Astrocyte (in vitro differentiated cells and primary cell): ENCODE data around the gene HES3. TPM values are rescaled to one million over a fixed set of nuclear protein-coding genes. Genes with fewer than 3 reads are reported as not detected.

Source experiments
- DNase-seq: peaks from one replicate; pipeline ENCODE4 v3.0.0-alpha.2; 2010; ENCODE audit warnings: low read depth
- FAIRE-seq: peaks from 2 replicates; lab custom pipeline; 2011; peaks lifted over from hg19 to GRCh38; lab: Jason Lieb, UNC
- H2AFZ ChIP-seq: 2 replicates; pipeline ENCODE4 v1.6.0; 2012; ENCODE audit warnings: low read depth, low read length, inconsistent platforms
- H3K27ac ChIP-seq: 2 replicates; pipeline ENCODE4 v1.5.1; 2011; ENCODE audit warnings: low read depth, low read length, inconsistent platforms
- H3K27me3 ChIP-seq: 2 replicates; pipeline ENCODE4 v1.6.0; 2011; ENCODE audit warnings: low read length, inconsistent platforms; ENCODE audit not compliant: insufficient read depth
- H3K36me3 ChIP-seq: 2 replicates; pipeline ENCODE4 v1.5.1; 2011; ENCODE audit warnings: low read length, inconsistent platforms; ENCODE audit not compliant: insufficient read depth
- H3K4me1 ChIP-seq: 2 replicates; pipeline ENCODE4 v1.5.1; 2011; ENCODE audit warnings: low read length, inconsistent platforms; ENCODE audit not compliant: insufficient read depth
- H3K4me2 ChIP-seq: 2 replicates; pipeline ENCODE4 v1.6.0; 2012; ENCODE audit warnings: low read length, inconsistent platforms
- H3K4me3 ChIP-seq: 2 replicates; pipeline ENCODE4 v1.5.1; 2011; ENCODE audit warnings: low read depth, mild to moderate bottlenecking, low read length, inconsistent platforms; ENCODE audit not compliant: insufficient read depth
- H3K79me2 ChIP-seq: 2 replicates; pipeline ENCODE4 v1.6.0; 2012; ENCODE audit warnings: mild to moderate bottlenecking, low read length, inconsistent platforms; ENCODE audit not compliant: insufficient read depth
- H3K9ac ChIP-seq: 2 replicates; pipeline ENCODE4 v1.6.0; 2012; ENCODE audit warnings: mild to moderate bottlenecking, low read length, inconsistent platforms
- H3K9me3 ChIP-seq: 2 replicates; pipeline ENCODE4 v1.5.1; 2012; ENCODE audit warnings: low read depth, mild to moderate bottlenecking, low read length, inconsistent platforms; ENCODE audit not compliant: insufficient read depth
- H4K20me1 ChIP-seq: 2 replicates; pipeline ENCODE4 v1.6.0; 2012; ENCODE audit warnings: low read length, inconsistent platforms; ENCODE audit not compliant: insufficient read depth
- H3K27ac Mint-ChIP-seq: one replicate; pipeline ENCODE4 v1.8.0; 2021; ENCODE audit warnings: mild to moderate bottlenecking, mixed read lengths; ENCODE audit not compliant: unreplicated experiment
- H3K27me3 Mint-ChIP-seq: one replicate; pipeline ENCODE4 v1.8.0; 2021; ENCODE audit warnings: low read depth, mixed read lengths; ENCODE audit not compliant: unreplicated experiment
- H3K36me3 Mint-ChIP-seq: one replicate; pipeline ENCODE4 v1.8.0; 2021; ENCODE audit warnings: low read depth, mixed read lengths; ENCODE audit not compliant: unreplicated experiment
- H3K4me1 Mint-ChIP-seq: one replicate; pipeline ENCODE4 v1.8.0; 2021; ENCODE audit warnings: low read depth, mixed read lengths; ENCODE audit not compliant: unreplicated experiment
- H3K4me3 Mint-ChIP-seq: one replicate; pipeline ENCODE4 v1.8.0; 2021; ENCODE audit warnings: mild to moderate bottlenecking, moderate library complexity, mixed read lengths; ENCODE audit not compliant: unreplicated experiment
- H3K9me3 Mint-ChIP-seq: one replicate; pipeline ENCODE4 v1.8.0; 2021; ENCODE audit warnings: mild to moderate bottlenecking, mixed read lengths; ENCODE audit not compliant: unreplicated experiment
- EZH2 ChIP-seq: IDR thresholded peaks from 2 replicates; pipeline ENCODE4 v1.6.1; 2012; ENCODE audit warnings: mild to moderate bottlenecking, low read length, inconsistent platforms; ENCODE audit not compliant: insufficient read depth
- total RNA-seq: library from RNA; stranded (reverse); gene quantifications from 2 replicates; pipeline ENCODE4 v1.2.1, GENCODE V29; 2021
- TF ChIP-seq, protein P1 (sequence below): IDR thresholded peaks from 2 replicates; pipeline ENCODE4 v1.5.1; 2011; ENCODE audit warnings: low read depth, mild to moderate bottlenecking, inconsistent platforms, low read length, moderate library complexity; ENCODE audit not compliant: insufficient read depth

Gene HES3
- total RNA-seq, 1 donor from 2014 or later, result not detected

GRCh38 chr1:6258675-6259074 is 14.7 kb downstream of the HES3 start:
- no peaks in the 10 kb centered on the region for H3K9me3 Mint-ChIP-seq
- no peak for TF ChIP-seq EZH2
- TF ChIP-seq, protein P1, sequence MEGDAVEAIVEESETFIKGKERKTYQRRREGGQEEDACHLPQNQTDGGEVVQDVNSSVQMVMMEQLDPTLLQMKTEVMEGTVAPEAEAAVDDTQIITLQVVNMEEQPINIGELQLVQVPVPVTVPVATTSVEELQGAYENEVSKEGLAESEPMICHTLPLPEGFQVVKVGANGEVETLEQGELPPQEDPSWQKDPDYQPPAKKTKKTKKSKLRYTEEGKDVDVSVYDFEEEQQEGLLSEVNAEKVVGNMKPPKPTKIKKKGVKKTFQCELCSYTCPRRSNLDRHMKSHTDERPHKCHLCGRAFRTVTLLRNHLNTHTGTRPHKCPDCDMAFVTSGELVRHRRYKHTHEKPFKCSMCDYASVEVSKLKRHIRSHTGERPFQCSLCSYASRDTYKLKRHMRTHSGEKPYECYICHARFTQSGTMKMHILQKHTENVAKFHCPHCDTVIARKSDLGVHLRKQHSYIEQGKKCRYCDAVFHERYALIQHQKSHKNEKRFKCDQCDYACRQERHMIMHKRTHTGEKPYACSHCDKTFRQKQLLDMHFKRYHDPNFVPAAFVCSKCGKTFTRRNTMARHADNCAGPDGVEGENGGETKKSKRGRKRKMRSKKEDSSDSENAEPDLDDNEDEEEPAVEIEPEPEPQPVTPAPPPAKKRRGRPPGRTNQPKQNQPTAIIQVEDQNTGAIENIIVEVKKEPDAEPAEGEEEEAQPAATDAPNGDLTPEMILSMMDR, result no peak
- peaks cover 36% of the 10 kb centered on the region for H3K27me3 Mint-ChIP-seq
- DNase-seq (no peak), FAIRE-seq (no peak)
- no peaks in the 10 kb centered on the region for H3K4me1 Mint-ChIP-seq
- Histone ChIP-seq H4K20me1 (peaks cover 20% of the 10 kb centered on the region), H3K9ac (no peak overlapping the region), H3K27ac (no peak overlapping the region), H3K27me3 (no peaks in the 10 kb centered on the region), H3K79me2 (no peaks in the 10 kb centered on the region), H3K4me2 (no peak overlapping the region), H3K36me3 (no peaks in the 10 kb centered on the region), H3K4me1 (peaks cover 7% of the 10 kb centered on the region), H2AFZ (no peak overlapping the region), H3K4me3 (no peak overlapping the region), H3K9me3 (no peaks in the 10 kb centered on the region)
- H3K36me3 Mint-ChIP-seq, result peaks cover 2% of the 10 kb centered on the region
- H3K4me3 Mint-ChIP-seq, result no peak overlapping the region
- no peak overlapping the region for H3K27ac Mint-ChIP-seq

GRCh38 chr1:6259491-6260362 is 15.7 kb downstream of the HES3 start:
- H3K9ac ChIP-seq, result no peak overlapping the region
- Mint-ChIP-seq H3K4me1 (no peaks in the 10 kb centered on the region), H3K4me3 (peak overlapping the region; percentile 76), H3K27ac (no peak overlapping the region), H3K36me3 (no peaks in the 10 kb centered on the region), H3K27me3 (peaks cover 32% of the 10 kb centered on the region), H3K9me3 (no peaks in the 10 kb centered on the region)
- no peak for TF ChIP-seq EZH2
- TF ChIP-seq, protein P1, result no peak
- DNase-seq (peak; percentile 47), FAIRE-seq (no peak)
- no peaks in the 10 kb centered on the region for H3K79me2 ChIP-seq
- peak overlapping the region; percentile 44 for H3K4me3 ChIP-seq
- H3K9me3 ChIP-seq, result no peaks in the 10 kb centered on the region
- no peak overlapping the region for H3K27ac ChIP-seq
- peak overlapping the region; percentile 89 for H3K4me2 ChIP-seq
- peaks cover 7% of the 10 kb centered on the region for H3K4me1 ChIP-seq
- peaks cover 20% of the 10 kb centered on the region for H4K20me1 ChIP-seq
- H3K27me3 ChIP-seq, result no peaks in the 10 kb centered on the region
- no peaks in the 10 kb centered on the region for H3K36me3 ChIP-seq
- H2AFZ ChIP-seq, result no peak overlapping the region
